Measurements from ENCODE around the gene ATG2A. TPM values are rescaled to one million over a fixed set of nuclear protein-coding genes. Genes with fewer than 3 reads are reported as not detected.

ATG2A gene
- total and polyA plus RNA-seq, 9 of the 15 experiments (the other 6 are each of a cell fraction or from before 2014, with no cell fraction given) = 0.25 to 45.9 (median 5.2) TPM

DNA sequence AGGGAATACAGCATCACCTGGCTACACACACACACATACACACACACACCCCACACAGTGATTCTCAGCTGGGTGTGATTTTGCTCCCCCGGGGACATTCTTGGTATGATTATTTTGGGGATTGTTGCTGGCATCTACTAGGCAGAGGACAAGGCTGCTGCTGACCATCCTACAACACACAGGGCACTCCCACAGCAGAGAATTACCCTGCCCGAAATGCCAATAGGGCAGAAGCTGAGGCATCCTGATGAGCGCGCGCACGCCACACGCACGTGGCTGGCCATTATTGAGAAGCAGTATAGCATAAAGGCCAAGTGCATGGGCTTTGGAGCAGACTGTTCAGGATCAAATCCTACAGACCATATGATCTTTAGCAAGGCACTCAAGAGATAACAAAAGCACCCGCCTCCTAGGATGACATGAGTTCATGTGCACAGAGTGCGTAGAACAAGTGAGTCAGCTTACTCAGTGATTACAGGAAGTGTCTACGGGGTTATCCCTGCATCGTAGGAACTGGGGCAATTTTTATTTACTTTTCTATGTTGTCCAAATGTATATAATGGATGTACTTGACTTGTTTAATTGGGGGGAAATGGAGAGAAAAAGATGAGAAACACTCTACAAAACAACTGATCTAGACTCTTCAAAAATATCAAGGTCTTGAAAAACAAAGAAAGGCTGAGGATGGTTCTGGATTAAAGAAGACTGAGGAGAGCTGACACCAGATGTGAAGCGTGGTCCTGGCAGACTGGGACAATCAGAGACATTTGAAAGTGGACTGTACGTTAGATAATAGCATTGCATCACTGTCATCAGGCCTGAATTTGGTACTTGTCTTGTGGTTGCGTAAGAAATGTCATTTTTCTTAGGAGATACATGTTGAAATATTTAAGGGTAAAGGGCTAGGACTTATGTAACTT, 31.4 kb downstream of the ATG2A start (continued):
- TF ChIP-seq, protein P1, sequence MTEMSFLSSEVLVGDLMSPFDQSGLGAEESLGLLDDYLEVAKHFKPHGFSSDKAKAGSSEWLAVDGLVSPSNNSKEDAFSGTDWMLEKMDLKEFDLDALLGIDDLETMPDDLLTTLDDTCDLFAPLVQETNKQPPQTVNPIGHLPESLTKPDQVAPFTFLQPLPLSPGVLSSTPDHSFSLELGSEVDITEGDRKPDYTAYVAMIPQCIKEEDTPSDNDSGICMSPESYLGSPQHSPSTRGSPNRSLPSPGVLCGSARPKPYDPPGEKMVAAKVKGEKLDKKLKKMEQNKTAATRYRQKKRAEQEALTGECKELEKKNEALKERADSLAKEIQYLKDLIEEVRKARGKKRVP (CRISPR knock-in tag; IDR thresholded peaks at IDR 0.05) = 0 out of 2 replicates have a peak, but pooled peaks have one; percentile 42
- peak; percentile 82 for TF ChIP-seq ZNF316 (IDR thresholded peaks at IDR 0.05)
- peak in 1 of 2 experiments; percentile 53; a peak in 3 of 4 replicates for TF ChIP-seq TRIM24 (IDR thresholded peaks at IDR 0.05)
- TF ChIP-seq TFAP4 (CRISPR knock-in tag; IDR thresholded peaks at IDR 0.05; ENCODE audit: borderline replicate concordance) = peak; percentile 93
- TF ChIP-seq AFF1 (IDR thresholded peaks at IDR 0.05; ENCODE audit: low read depth in 1 of 2, partially characterized antibody in 2 of 2) = peak; percentile 63 to 65
- peak; percentile 65 for TF ChIP-seq MAFK (IDR thresholded peaks at IDR 0.05; ENCODE audit: low read length)
- peak; percentile 7; the same call in 1 of the 2 replicates for TF ChIP-seq GATAD2B (IDR thresholded peaks at IDR 0.05; ENCODE audit: borderline replicate concordance)
- TF ChIP-seq TBP (optimal IDR thresholded peaks at IDR 0.05; ENCODE audit: low read depth, low read length) = peak; percentile 70
- TF ChIP-seq HEY1 (CRISPR knock-in tag; IDR thresholded peaks at IDR 0.05; ENCODE audit: borderline replicate concordance) = 0 out of 2 replicates have a peak, but pooled peaks have one; percentile 26
- 0 out of 2 replicates have a peak, but pooled peaks have one; percentile 63 for TF ChIP-seq MYNN (IDR thresholded peaks at IDR 0.05)
- no peak for TF ChIP-seq MYNN (CRISPR knock-in tag; IDR thresholded peaks at IDR 0.05)
- peak; percentile 85 for TF ChIP-seq BACH1 (tag; IDR thresholded peaks at IDR 0.05)
- TF ChIP-seq NFRKB (IDR thresholded peaks at IDR 0.05; ENCODE audit: low read depth) = peak; percentile 89
- 0 out of 2 replicates have a peak, but pooled peaks have one; percentile 14 for TF ChIP-seq DEAF1 (CRISPR knock-in tag; IDR thresholded peaks at IDR 0.05)
- TF ChIP-seq HNRNPUL1 (IDR thresholded peaks at IDR 0.05; ENCODE audit: low read length) = no peak
- TF ChIP-seq, protein P2, sequence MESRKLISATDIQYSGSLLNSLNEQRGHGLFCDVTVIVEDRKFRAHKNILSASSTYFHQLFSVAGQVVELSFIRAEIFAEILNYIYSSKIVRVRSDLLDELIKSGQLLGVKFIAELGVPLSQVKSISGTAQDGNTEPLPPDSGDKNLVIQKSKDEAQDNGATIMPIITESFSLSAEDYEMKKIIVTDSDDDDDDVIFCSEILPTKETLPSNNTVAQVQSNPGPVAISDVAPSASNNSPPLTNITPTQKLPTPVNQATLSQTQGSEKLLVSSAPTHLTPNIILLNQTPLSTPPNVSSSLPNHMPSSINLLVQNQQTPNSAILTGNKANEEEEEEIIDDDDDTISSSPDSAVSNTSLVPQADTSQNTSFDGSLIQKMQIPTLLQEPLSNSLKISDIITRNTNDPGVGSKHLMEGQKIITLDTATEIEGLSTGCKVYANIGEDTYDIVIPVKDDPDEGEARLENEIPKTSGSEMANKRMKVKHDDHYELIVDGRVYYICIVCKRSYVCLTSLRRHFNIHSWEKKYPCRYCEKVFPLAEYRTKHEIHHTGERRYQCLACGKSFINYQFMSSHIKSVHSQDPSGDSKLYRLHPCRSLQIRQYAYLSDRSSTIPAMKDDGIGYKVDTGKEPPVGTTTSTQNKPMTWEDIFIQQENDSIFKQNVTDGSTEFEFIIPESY (CRISPR knock-in tag; IDR thresholded peaks at IDR 0.05) = peak; percentile 38; the same call in 1 of the 2 replicates
- TF ChIP-seq SOX6 (IDR thresholded peaks at IDR 0.05) = peak; percentile 78
- TF ChIP-seq MAFG (tag; conservative IDR thresholded peaks at IDR 0.05) = peak; percentile 61

Measured in K562 (cell line).